Heart right ventricle (tissue), 16 donors: ENCODE measurements around the gene KIF16B. TPM values are rescaled to one million over a fixed set of nuclear protein-coding genes. Genes with fewer than 3 reads are reported as not detected.

Source experiments
- ATAC-seq, 8 donors: fragments of 200-7000 bp; cut with Tn5 transposase; one replicate each; pipeline ENCODE4 v1.9.1; 2020; ENCODE audit warnings: mild to moderate bottlenecking in 8 of 8, moderate library complexity in 8 of 8, moderate number of reproducible peaks in 1 of 8
- DNase-seq, 2 donors: peaks; one replicate each; pipeline ENCODE4 v3.0.0-alpha.2; 2020
- H3K27ac ChIP-seq, 10 donors: fragments of 200-600 bp; sonication (generic) in 2 of 10; one replicate each; pipeline versions ENCODE4 v1.5.0 to v1.8.0; 2020 to 2022; ENCODE audit warnings: mild to moderate bottlenecking in 3 of 10
- H3K27me3 ChIP-seq, 7 donors: fragments of 200-600 bp; one replicate each; pipeline ENCODE4 v1.8.0; 2021 to 2022; ENCODE audit warnings: mild to moderate bottlenecking in 2 of 7
- H3K36me3 ChIP-seq, 9 donors: fragments of 200-600 bp; sonication (generic) in 1 of 9; one replicate each; pipeline versions ENCODE4 v1.5.0 to v1.8.0; 2020 to 2022; ENCODE audit warnings: mild to moderate bottlenecking in 2 of 9
- H3K4me1 ChIP-seq, 9 donors: fragments of 200-600 bp; sonication (generic) in 1 of 9; one replicate each; pipeline versions ENCODE4 v1.5.0 to v1.8.0; 2020 to 2022; ENCODE audit warnings: mild to moderate bottlenecking in 4 of 9
- H3K4me3 ChIP-seq, 10 donors: fragments of 200-600 bp; sonication (generic) in 2 of 10; one replicate each; pipeline versions ENCODE4 v1.5.0 to v1.8.0; 2020 to 2022; ENCODE audit warnings: mild to moderate bottlenecking in 7 of 10, moderate library complexity in 2 of 10
- H3K9me3 ChIP-seq, 11 donors: fragments of 200-600 bp in 10 of 11; sonication (generic) in 2 of 11; one replicate each; pipeline versions ENCODE4 v1.5.0 to v1.8.0; 2013 to 2022; ENCODE audit warnings: mild to moderate bottlenecking in 2 of 11, control low read depth in 1 of 11, moderate library complexity in 1 of 11
- CTCF ChIP-seq, 9 donors: fragments of 200-600 bp; sonication (generic) in 2 of 9; IDR thresholded peaks; one replicate each; pipeline versions ENCODE4 v1.5.0 to v1.8.0; 2021 to 2022; ENCODE audit warnings: antibody characterized with exemption in 9 of 9, mild to moderate bottlenecking in 5 of 9, moderate library complexity in 1 of 9
- WGBS, 2 donors: extraction: QIAGEN DNeasy Blood & Tissue Kit; methylation state at CpG; one replicate each; pipeline ENCODE4 v1.1.7; 2013; ENCODE audit warnings: inconsistent platforms in 1 of 2; 5-methylcytosine and 5-hydroxymethylcytosine counted together
- intact Hi-C, 10 donors: fragments of 100-400 bp; cut with DNase I; formaldehyde crosslinking; loops; one replicate each; pipeline versions ENCODE4 v1.11.1 to v1.14.2; 2022
- polyA plus RNA-seq, 2 donors: library from polyadenylated mRNA; stranded (reverse); fragments of 200-250 nt; gene quantifications; one replicate each; pipeline ENCODE4 v1.2.3, GENCODE V29; 2013
- total RNA-seq, 10 donors: library from RNA; stranded (reverse); fragmentation: NEBNext Ultra II Directional in 3 of 10; extraction: Animal tissue kit (Norgen Biotek cat#: 25700) in 3 of 10; gene quantifications; one replicate each; pipeline versions ENCODE4 v1.2.1 to v1.2.4, GENCODE V29; 2021 to 2023
- donor health status: Arrhythmogenic right ventricular cardiomyopathy.
- donor health status: ischemic (EF 13 %, LVEDD 7.1; RV severe dilation, severe dysfunction).
- donor health status: healthy with polysubstance abuse.
- donor health status: DM: no; HTN: yes; CAD: no.
- donor health status: DM: no; HTN: no; CAD: no.
- donor health status: ischemic (EF 25% LVEDD 6.9; RV normal size, moderate dysfunction).
- donor health status: ischemic (EF 25% LVEDD 5.7; RV mildly dilated, moderate dysfunction).
- donor health status: healthy.
- donor health status: DM: yes; HTN: yes; CAD: no.
- donor health status: Ischemic cardiomyopathy.
- donor health status: ischemic (EF 35%, LVEDD 5.7; RV mildly dilated, moderate dysfunction).
- donor health status: nonischemic (EF 11% LVEDD 7.7; RV severe dilation, severe dysfunction).
- donor health status: DM: yes; HTN: yes; CAD: no.
- donor health status: PGD.
- donor health status: ischemic (EF 29% LVEDD 5.4; RV normal size, mild dysfunction).
- donor health status: nonischemic (EF 23%, LVEDD 6.1; RV moderate dilation, normal function).

The KIF16B gene
- total and polyA plus RNA-seq, 12 donors: 9.7 to 22.5 (median 17.9) TPM

DNA sequence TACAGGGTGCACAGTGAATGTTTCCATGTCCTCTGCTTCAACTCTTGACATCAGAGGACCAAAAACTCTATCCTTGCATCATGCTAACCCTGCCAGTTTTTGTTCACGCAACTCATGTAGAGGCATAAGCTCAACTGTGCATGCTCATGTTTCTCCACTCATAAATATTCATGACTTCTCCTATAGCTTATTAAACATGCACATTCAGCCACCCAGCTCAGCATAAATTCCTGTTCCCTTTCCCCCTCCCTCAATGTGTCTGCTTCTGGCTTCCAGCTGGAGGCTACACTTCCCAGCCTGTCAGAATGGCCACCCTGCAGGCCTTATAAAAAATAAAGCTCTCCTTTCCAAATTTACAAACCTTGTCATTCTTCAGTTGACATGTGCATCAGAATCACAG, 154.6 kb downstream of the KIF16B start:
- no peak for DNase-seq
- Histone ChIP-seq H3K27ac (no peak overlapping the region), H3K4me3 (no peak overlapping the region), H3K27me3 (no peaks in the 10 kb centered on the region), H3K36me3 (peaks cover 0 to 51% (median 6%) of the 10 kb centered on the region in 9 donors), H3K4me1 (peaks cover 0 to 8% (median 0%) of the 10 kb centered on the region in 9 donors), H3K9me3 (peaks cover 0 to 13% (median 4%) of the 10 kb centered on the region in 11 donors)
- no peak for ATAC-seq
- intact Hi-C loops: no loop called here
- no peak for TF ChIP-seq CTCF (IDR thresholded peaks at IDR 0.05)
- 96 to 100% methylated on average over 1 of the region's 1 CpG for WGBS, 2 donors

GRCh38 chr20:16417001-16417400, 156.2 kb downstream of the KIF16B start:
- intact Hi-C loops: no loop called here
- Histone ChIP-seq H3K27ac (no peak overlapping the region), H3K4me3 (no peak overlapping the region), H3K36me3 (peaks cover 0 to 48% (median 0%) of the 10 kb centered on the region in 9 donors), H3K9me3 (peaks cover 0 to 7% (median 0%) of the 10 kb centered on the region in 11 donors), H3K4me1 (peaks cover 0 to 8% (median 0%) of the 10 kb centered on the region in 9 donors), H3K27me3 (no peaks in the 10 kb centered on the region)
- 93 to 95% methylated on average over 8 of the region's 8 CpGs for WGBS, 2 donors
- ATAC-seq: no peak
- TF ChIP-seq CTCF (IDR thresholded peaks at IDR 0.05): no peak
- DNase-seq: no peak

DNA sequence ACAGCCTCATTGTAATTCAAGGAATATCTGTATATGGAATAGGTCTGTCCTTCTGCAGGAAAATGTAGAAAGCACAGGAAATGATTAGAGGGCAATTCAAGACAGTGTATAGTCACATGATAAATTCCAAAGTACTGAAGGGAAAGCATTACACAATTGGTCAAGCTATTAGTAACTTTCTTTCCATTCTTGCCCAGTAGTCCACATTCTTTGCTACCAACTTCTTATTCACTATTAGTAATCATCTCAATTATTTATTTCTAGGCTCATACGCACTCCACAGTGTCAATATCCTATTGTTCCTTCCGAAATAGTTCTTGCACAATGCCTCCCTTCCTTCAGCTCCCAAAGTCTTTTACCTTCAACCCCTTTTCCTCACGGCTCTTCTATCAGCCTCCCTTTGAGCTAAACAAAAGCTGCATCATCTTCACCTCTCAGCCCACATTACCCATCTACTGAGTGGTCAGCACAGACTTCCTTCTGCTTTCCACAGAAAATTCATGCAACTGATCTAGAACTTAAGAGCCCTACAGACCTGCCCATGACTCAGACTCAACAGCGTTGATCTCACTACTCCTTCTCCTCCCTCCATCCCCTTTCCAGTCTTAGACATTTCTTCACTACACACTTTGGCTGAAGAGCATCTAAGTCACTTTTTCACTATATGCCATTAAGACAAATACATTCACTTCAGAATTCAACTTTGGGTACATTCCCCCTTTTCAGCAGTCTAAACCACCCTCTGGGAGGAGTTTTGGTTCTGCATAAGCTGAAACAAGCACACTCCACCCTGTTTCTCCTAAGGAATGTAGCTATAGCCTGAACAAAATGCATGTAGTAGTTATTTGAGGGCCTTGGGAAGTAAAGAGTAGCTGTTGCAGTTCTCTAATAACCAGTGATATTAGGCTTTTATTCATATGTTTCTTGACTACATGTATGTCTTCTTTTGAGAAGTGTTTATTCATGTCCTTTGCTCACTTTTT, 157.9 kb downstream of the KIF16B start:
- Histone ChIP-seq H3K27me3 (no peaks in the 10 kb centered on the region), H3K4me3 (no peak overlapping the region), H3K36me3 (peaks cover 0 to 58% (median 0%) of the 10 kb centered on the region in 9 donors), H3K9me3 (peaks cover 0 to 22% (median 13%) of the 10 kb centered on the region in 11 donors), H3K4me1 (peaks cover 0 to 8% (median 0%) of the 10 kb centered on the region in 9 donors), H3K27ac (no peak overlapping the region)
- 95 to 98% methylated on average over 4 of the region's 4 CpGs for WGBS, 2 donors
- intact Hi-C loops: no loop called here
- ATAC-seq (no peak), DNase-seq (no peak)
- TF ChIP-seq CTCF (IDR thresholded peaks at IDR 0.05): no peak

GRCh38 chr20:16412906-16413305, 160.3 kb downstream of the KIF16B start:
- Histone ChIP-seq H3K27me3 (no peaks in the 10 kb centered on the region), H3K4me3 (no peak overlapping the region), H3K36me3 (peaks cover 0 to 47% (median 0%) of the 10 kb centered on the region in 9 donors), H3K4me1 (no peaks in the 10 kb centered on the region), H3K9me3 (peaks cover 0 to 25% (median 13%) of the 10 kb centered on the region in 11 donors), H3K27ac (no peak overlapping the region)
- DNase-seq (no peak), ATAC-seq (no peak)
- 78 to 94% methylated on average over 1 of the region's 1 CpG for WGBS, 2 donors
- no peak for TF ChIP-seq CTCF (IDR thresholded peaks at IDR 0.05)
- intact Hi-C loops: loop anchor here in 1 of 10 donors (5.0 kb wide), 1 partner anchor 481 kb away; no protein-coding TSS in a partner anchor
